ENCODE data around the gene CDC23.
"Not testable (repeated sequence)": the region's sequence is repeated elsewhere in the genome, so short reads cannot be mapped to it uniquely, and the experiment has no call there.

GRCh38 chr5:138193859-138194258, 19.3 kb downstream of the CDC23 start:
- TF ChIP-seq TARDBP (IDR thresholded peaks at IDR 0.05); SP1 (IDR thresholded peaks at IDR 0.05); NFRKB (IDR thresholded peaks at IDR 0.05); L3MBTL2 (conservative IDR thresholded peaks at IDR 0.05); FOXM1 (IDR thresholded peaks at IDR 0.05; ENCODE audit: borderline replicate concordance); SUZ12 (IDR thresholded peaks at IDR 0.05); ARNT (IDR thresholded peaks at IDR 0.05); ZNF384 (IDR thresholded peaks at IDR 0.05); BHLHE40 (IDR thresholded peaks at IDR 0.05; ENCODE audit: borderline replicate concordance); ELF4 (IDR thresholded peaks at IDR 0.05); PKNOX1 (IDR thresholded peaks at IDR 0.05): not testable (repeated sequence)
